ENCODE results near the gene APEX2. TPM values are rescaled to one million over a fixed set of nuclear protein-coding genes. Genes with fewer than 3 reads are reported as not detected.
A peak's percentile ranks its signal among the peaks of the same experiment; 100 is the strongest.

APEX2 gene
- total RNA-seq (2022) (11.8 and 14.0 TPM in 2 replicates), Bru-seq, nascent RNA (percentile 63 among the genes with signal in this experiment), BruChase-seq, experiment 1, labeled RNA remaining after a 6-hour chase (percentile 65 among the genes with signal in this experiment), BruChase-seq, experiment 2, labeled RNA remaining after a 2-hour chase (percentile 71 among the genes with signal in this experiment)
- long read RNA-seq, transcript APEX2-201 (6 exons, 3,245 nt), result major isoform, 32 of 40 reads
- long read RNA-seq, partial matches to known transcripts, result 6 of 40 reads
- long read RNA-seq, other reads (novel, unspliced or antisense), result 1 of 40 reads

DNA sequence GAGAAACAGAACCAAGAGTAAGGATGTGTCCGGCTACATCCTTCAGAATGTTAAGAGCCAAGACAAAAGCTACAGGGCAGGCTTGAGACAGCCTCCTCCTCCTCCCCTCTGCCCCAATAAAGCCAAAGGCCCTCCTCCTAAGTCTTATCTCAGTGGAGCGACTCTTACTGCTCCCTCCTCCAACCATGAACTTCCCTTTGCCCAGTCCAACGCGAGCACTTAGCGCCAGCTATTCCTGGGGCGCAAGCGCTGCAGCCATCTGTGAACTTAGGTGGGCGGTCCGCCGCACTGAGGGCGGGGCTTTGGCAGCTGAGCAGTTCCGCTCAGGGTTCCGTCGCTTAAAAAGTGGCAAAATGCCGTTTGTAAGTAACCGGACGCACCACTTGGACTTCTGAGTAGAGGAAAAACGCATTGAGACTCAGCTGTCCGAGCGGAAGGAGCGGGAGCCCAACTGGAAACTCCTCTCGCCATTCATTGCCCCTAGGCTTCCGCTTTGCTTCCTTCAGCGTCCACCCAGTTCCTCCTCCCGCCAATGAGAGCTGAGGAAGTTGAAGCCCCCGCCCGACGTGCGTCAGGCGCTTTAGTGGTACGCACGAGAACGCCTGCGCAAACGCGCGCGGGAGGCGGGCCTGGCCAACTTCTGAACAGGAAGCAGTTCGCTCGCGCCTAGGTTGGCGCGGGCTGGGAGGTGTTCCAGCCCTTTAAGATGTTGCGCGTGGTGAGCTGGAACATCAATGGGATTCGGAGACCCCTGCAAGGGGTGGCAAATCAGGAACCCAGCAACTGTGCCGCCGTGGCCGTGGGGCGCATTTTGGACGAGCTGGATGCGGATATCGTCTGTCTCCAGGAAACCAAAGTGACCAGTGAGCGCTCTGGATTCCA lies at the start of gene APEX2:
TSS of gene APEX2 (plus strand) at position 647 of the 882 bp plus-strand sequence. CDS start at position 707, 60 bp downstream.
- Mint-ChIP-seq H3K27ac (ENCODE audit: low read depth, unreplicated experiment) (peak within 1 kb of the TSS; percentile 93), H3K4me3 (ENCODE audit: unreplicated experiment) (peak within 1 kb of the TSS; percentile 77), H3K36me3 (ENCODE audit: insufficient read depth, unreplicated experiment) (peaks cover 9% of the 10 kb centered on the region), H3K27me3 (ENCODE audit: insufficient read depth, unreplicated experiment) (peaks cover 26% of the 10 kb centered on the region), H3K4me1 (ENCODE audit: insufficient read depth, unreplicated experiment) (no peaks in the 10 kb centered on the region), H3K9me3 (ENCODE audit: unreplicated experiment) (no peaks in the 10 kb centered on the region)
- DNase-seq (ENCODE audit: unreplicated experiment), result peak; percentile 87
- ChIA-PET CTCF (interaction anchor here (0.6 to 2.8 kb wide), 4 partner anchors 11 to 741 kb away, joined by 4 to 14 read pairs (median 6); no protein-coding TSS in a partner anchor), POLR2A (interaction anchor here (0.8 to 2.8 kb wide), 13 partner anchors 10 to 957 kb away, joined by 3 to 30 read pairs (median 4); partner anchors contain the start of genes GNL3L and ITIH6)
- BruUV-seq (replicated peaks), result TSS peak; percentile 82
- TF ChIP-seq, protein P1, sequence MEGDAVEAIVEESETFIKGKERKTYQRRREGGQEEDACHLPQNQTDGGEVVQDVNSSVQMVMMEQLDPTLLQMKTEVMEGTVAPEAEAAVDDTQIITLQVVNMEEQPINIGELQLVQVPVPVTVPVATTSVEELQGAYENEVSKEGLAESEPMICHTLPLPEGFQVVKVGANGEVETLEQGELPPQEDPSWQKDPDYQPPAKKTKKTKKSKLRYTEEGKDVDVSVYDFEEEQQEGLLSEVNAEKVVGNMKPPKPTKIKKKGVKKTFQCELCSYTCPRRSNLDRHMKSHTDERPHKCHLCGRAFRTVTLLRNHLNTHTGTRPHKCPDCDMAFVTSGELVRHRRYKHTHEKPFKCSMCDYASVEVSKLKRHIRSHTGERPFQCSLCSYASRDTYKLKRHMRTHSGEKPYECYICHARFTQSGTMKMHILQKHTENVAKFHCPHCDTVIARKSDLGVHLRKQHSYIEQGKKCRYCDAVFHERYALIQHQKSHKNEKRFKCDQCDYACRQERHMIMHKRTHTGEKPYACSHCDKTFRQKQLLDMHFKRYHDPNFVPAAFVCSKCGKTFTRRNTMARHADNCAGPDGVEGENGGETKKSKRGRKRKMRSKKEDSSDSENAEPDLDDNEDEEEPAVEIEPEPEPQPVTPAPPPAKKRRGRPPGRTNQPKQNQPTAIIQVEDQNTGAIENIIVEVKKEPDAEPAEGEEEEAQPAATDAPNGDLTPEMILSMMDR (IDR thresholded peaks at IDR 0.05; ENCODE audit: unreplicated experiment), result no peak
- intact Hi-C loops (cut with micrococcal nuclease), result no loop called here

GRCh38 chrX:54950730-54951375 lies 49.3 kb upstream of the APEX2 start:
- no peaks in the 10 kb centered on the region for H3K9me3 Mint-ChIP-seq (ENCODE audit: unreplicated experiment)
- no peak overlapping the region for H3K27ac Mint-ChIP-seq (ENCODE audit: low read depth, unreplicated experiment)
- no peaks in the 10 kb centered on the region for H3K4me1 Mint-ChIP-seq (ENCODE audit: insufficient read depth, unreplicated experiment)
- CTCF ChIA-PET, result interaction anchor here (0.6 kb wide), 1 partner anchor 280 kb away, joined by 4 read pairs; no protein-coding TSS in a partner anchor
- BruUV-seq (replicated peaks), result no TSS peak
- peaks cover 53% of the 10 kb centered on the region for H3K27me3 Mint-ChIP-seq (ENCODE audit: insufficient read depth, unreplicated experiment)
- TF ChIP-seq, protein P1 (IDR thresholded peaks at IDR 0.05; ENCODE audit: unreplicated experiment), result no peak
- intact Hi-C loops (cut with micrococcal nuclease), result no loop called here
- POLR2A ChIA-PET, result no interaction called here
- no peak for DNase-seq (ENCODE audit: unreplicated experiment)
- H3K36me3 Mint-ChIP-seq (ENCODE audit: insufficient read depth, unreplicated experiment), result no peaks in the 10 kb centered on the region
- no peak overlapping the region for H3K4me3 Mint-ChIP-seq (ENCODE audit: unreplicated experiment)

- TF ChIP-seq, protein P1 (IDR thresholded peaks at IDR 0.05; ENCODE audit: unreplicated experiment), result no peak
- ChIA-PET CTCF (no interaction called here), POLR2A (no interaction called here)
- H3K9me3 Mint-ChIP-seq (ENCODE audit: unreplicated experiment), result no peaks in the 10 kb centered on the region
- DNase-seq (ENCODE audit: unreplicated experiment), result peak; percentile 12
- no peaks in the 10 kb centered on the region for H3K36me3 Mint-ChIP-seq (ENCODE audit: insufficient read depth, unreplicated experiment)
- no peak overlapping the region for H3K4me3 Mint-ChIP-seq (ENCODE audit: unreplicated experiment)
- BruUV-seq (replicated peaks), result no TSS peak
- peaks cover 43% of the 10 kb centered on the region for H3K27me3 Mint-ChIP-seq (ENCODE audit: insufficient read depth, unreplicated experiment)
- no peaks in the 10 kb centered on the region for H3K4me1 Mint-ChIP-seq (ENCODE audit: insufficient read depth, unreplicated experiment)
- intact Hi-C loops (cut with micrococcal nuclease), result no loop called here
- H3K27ac Mint-ChIP-seq (ENCODE audit: low read depth, unreplicated experiment), result no peak overlapping the region
These were observed 38.4 kb upstream of the APEX2 start for GRCh38 chrX:54961750-54962149.
